HepG2 (cell line): ENCODE results near the gene SMAD3. TPM values are rescaled to one million over a fixed set of nuclear protein-coding genes. Genes with fewer than 3 reads are reported as not detected.

Experiments
- ATAC-seq: fragments of 200-7000 bp; cut with Tn5 transposase; 3 replicates; pipeline ENCODE4 v1.9.1; 2020; ENCODE audit warnings: mild to moderate bottlenecking, moderate library complexity
- BruUV-seq: library from RNA; stranded (reverse); fragments of 400-500 nt; replicated peaks from 2 replicates; lab custom pipeline; 2021; lab: Mats Ljungman, UMichigan
- CTCF ChIA-PET: fragments of 300-600 bp; formaldehyde crosslinking; extraction: SDS; loops from one replicate; lab custom pipeline; 2021; ENCODE audit warnings: low total read pairs, inconsistent platforms, low intra/inter-chr PET ratio; lab: Yijun Ruan, JAX
- POLR2A ChIA-PET: fragments of 350-600 bp; sonication (Branson Sonifier 250); formaldehyde crosslinking; loops from one replicate; lab custom pipeline; 2020; ENCODE audit warnings: antibody characterized with exemption, inconsistent platforms; lab: Yijun Ruan, JAX
- DNase-seq: peaks from one replicate; pipeline ENCODE4 v3.0.0-alpha.2; 2015; ENCODE audit warnings: low spot score
- FAIRE-seq: peaks from 3 replicates; lab custom pipeline; 2011; peaks lifted over from hg19 to GRCh38; lab: Jason Lieb, UNC
- H2AFZ ChIP-seq: one replicate; pipeline ENCODE4 v1.6.1; 2011; ENCODE audit warnings: low read length, inconsistent platforms
- H3K27ac ChIP-seq: fragments of 300-600 bp; 3 replicates; pipeline ENCODE4 v1.8.0; 2011; ENCODE audit warnings: mixed run types, mild to moderate bottlenecking, mixed read lengths, low read length, inconsistent platforms; ENCODE audit not compliant: insufficient read depth; ENCODE audit errors: extremely low read length
- H3K27me3 ChIP-seq, 2 experiments: fragments of 200-600 bp in 1 of 2; 2 replicates in 1 of 2; 3 replicates in 1 of 2; pipeline versions ENCODE4 v1.6.0 to v1.8.0; 2011; ENCODE audit warnings: low read length in 2 of 2, mild to moderate bottlenecking in 2 of 2, moderate library complexity in 2 of 2, inconsistent platforms in 1 of 2; ENCODE audit not compliant: insufficient read depth in 2 of 2, control insufficient read depth in 1 of 2
- H3K36me3 ChIP-seq, 2 experiments: fragments of 200-600 bp in 1 of 2; replicated peaks in 1 of 2; 2 replicates in 1 of 2; 3 replicates in 1 of 2; pipeline versions ENCODE4 v1.5.1 to v1.8.0; 2011; ENCODE audit warnings: low read length in 2 of 2, inconsistent platforms in 1 of 2; ENCODE audit not compliant: insufficient read depth in 2 of 2, control insufficient read depth in 1 of 2
- H3K4me1 ChIP-seq: 2 replicates; pipeline ENCODE4 v1.5.1; 2012; ENCODE audit warnings: low read length, inconsistent platforms; ENCODE audit not compliant: insufficient read depth
- H3K4me2 ChIP-seq: 2 replicates; pipeline ENCODE4 v1.6.0; 2011; ENCODE audit warnings: low read depth, low read length, inconsistent platforms
- H3K4me3 ChIP-seq, 3 experiments: fragments of 200-600 bp in 1 of 3; sonication (generic), shearing (Covaris generic) in 1 of 3; replicated peaks in 1 of 3; 2 replicates each; pipeline ENCODE4 v1.5.1; 2011 to 2016; ENCODE audit warnings: low read length in 3 of 3, inconsistent platforms in 2 of 3, low read depth in 2 of 3, mild to moderate bottlenecking in 2 of 3, control low read depth in 1 of 3, mixed read lengths in 1 of 3; ENCODE audit not compliant: insufficient read depth in 1 of 3
- H3K79me2 ChIP-seq: one replicate; pipeline ENCODE4 v1.6.1; 2011; ENCODE audit warnings: low read length, inconsistent platforms; ENCODE audit not compliant: insufficient read depth
- H3K9ac ChIP-seq: 2 replicates; pipeline ENCODE4 v1.6.0; 2011; ENCODE audit warnings: mild to moderate bottlenecking, low read depth, low read length, inconsistent platforms; ENCODE audit not compliant: insufficient read depth
- H3K9me3 ChIP-seq: 2 replicates; pipeline ENCODE4 v1.5.1; 2012; ENCODE audit warnings: mild to moderate bottlenecking, low read length
- H4K20me1 ChIP-seq: 2 replicates; pipeline ENCODE4 v1.6.0; 2011; ENCODE audit warnings: inconsistent platforms, mild to moderate bottlenecking, low read length, moderate library complexity; ENCODE audit not compliant: insufficient read depth
- FOSL2 ChIP-seq: sonication (generic); formaldehyde crosslinking; IDR thresholded peaks from 2 replicates; pipeline ENCODE4 v1.4.0; 2020; ENCODE audit warnings: missing genetic modification reagents
- FOXK2 ChIP-seq: fragments of 450-650 bp; IDR thresholded peaks from 2 replicates; pipeline ENCODE4 v1.6.1; 2016
- GTF2F1 ChIP-seq: fragments of 150-350 bp; IDR thresholded peaks from 2 replicates; pipeline ENCODE4 v1.6.1; 2014; ENCODE audit warnings: low read length
- HIVEP1 ChIP-seq: sonication (generic); formaldehyde crosslinking; IDR thresholded peaks from 2 replicates; pipeline ENCODE4 v1.4.0; 2020; ENCODE audit warnings: mild to moderate bottlenecking, missing genetic modification reagents
- KDM4B ChIP-seq: sonication (generic); formaldehyde crosslinking; IDR thresholded peaks from 2 replicates; pipeline ENCODE4 v1.4.0; 2020; ENCODE audit warnings: missing genetic modification reagents
- NCOR1 ChIP-seq: fragments of 200-600 bp; sonication (generic); IDR thresholded peaks from 2 replicates; pipeline ENCODE4 v1.7.0; 2017; ENCODE audit warnings: antibody characterized with exemption, low read length, borderline replicate concordance
- POLR2AphosphoS5 ChIP-seq: IDR thresholded peaks from 2 replicates; pipeline ENCODE4 v1.6.1; 2012; ENCODE audit warnings: low read depth, low read length
- RBM22 ChIP-seq: fragments of 200-400 bp; formaldehyde crosslinking; optimal IDR thresholded peaks from 2 replicates; pipeline ENCODE3; 2017; ENCODE audit warnings: mild to moderate bottlenecking, low read length, moderate library complexity
- RFXANK ChIP-seq: IDR thresholded peaks from 2 replicates; pipeline ENCODE4 v1.6.1; 2016
- ZNF446 ChIP-seq: sonication (generic); formaldehyde crosslinking; IDR thresholded peaks from 2 replicates; pipeline ENCODE4 v1.5.0; 2020; ENCODE audit warnings: mild to moderate bottlenecking, missing genetic modification reagents
- ZNF460 ChIP-seq: sonication (generic); formaldehyde crosslinking; IDR thresholded peaks from 2 replicates; pipeline ENCODE4 v1.5.1; 2020; ENCODE audit warnings: missing genetic modification reagents, mild to moderate bottlenecking, borderline replicate concordance
- WGBS: methylation state at CpG from one replicate; pipeline ENCODE4 v1.1.6; 2017; ENCODE audit warnings: low lambda C conversion rate; 5-methylcytosine and 5-hydroxymethylcytosine counted together
- in situ Hi-C: cut with HindIII; loops from 2 replicates; pipeline ENCODE4 v1.10.0; 2017; ENCODE audit warnings: low pct_unique_long_range_greater_than_20kb; ENCODE audit not compliant: extremely low pct_ligation_motif_present
- intact Hi-C: fragments of 100-400 bp; cut with micrococcal nuclease; formaldehyde crosslinking; loops from one replicate; pipeline ENCODE4 v1.10.0; 2022; ENCODE audit not compliant: unreplicated experiment
- polyA plus RNA-seq, 8 experiments: library from polyadenylated mRNA; depleted of rRNA in 3 of 8; stranded (reverse) in 7 of 8; unstranded in 1 of 8; fragments of >200 nt; fragmentation: Illumina TruSeq in 4 of 8; extraction: Trizol in 4 of 8; gene quantifications; 2 replicates each; pipeline versions ENCODE4 v1.2.1 to v1.2.3, GENCODE V29; 2011 to 2016; ENCODE audit warnings: low read depth in 4 of 8, missing spikeins in 1 of 8, mixed read lengths in 1 of 8; ENCODE audit not compliant: insufficient read depth in 1 of 8
- total RNA-seq, 5 experiments: library from RNA; depleted of rRNA; stranded (reverse); fragments of >200 nt; fragmentation: Illumina TruSeq; extraction: Trizol; gene quantifications; 2 replicates each; pipeline ENCODE4 v1.2.3, GENCODE V29; 2016; ENCODE audit warnings: low read depth in 1 of 5
- TF ChIP-seq, protein P1 (sequence below): sonication (generic); formaldehyde crosslinking; IDR thresholded peaks from 2 replicates; pipeline ENCODE4 v1.9.0; 2021; ENCODE audit warnings: missing genetic modification reagents, borderline replicate concordance
- TF ChIP-seq, protein P2 (sequence below): sonication (generic); formaldehyde crosslinking; IDR thresholded peaks from 2 replicates; pipeline ENCODE4 v1.5.0; 2020; ENCODE audit warnings: mild to moderate bottlenecking, missing genetic modification reagents, borderline replicate concordance
- TF ChIP-seq, protein P3 (sequence below): sonication (generic); formaldehyde crosslinking; IDR thresholded peaks from 2 replicates; pipeline ENCODE4 v1.8.1; 2023; ENCODE audit warnings: missing genetic modification reagents, mild to moderate bottlenecking, borderline replicate concordance

SMAD3 gene
- total and polyA plus RNA-seq, 2 of the 13 experiments (the other 11 are each of a cell fraction or from before 2014, with no cell fraction given), result 8.6 to 56.3 TPM

DNA sequence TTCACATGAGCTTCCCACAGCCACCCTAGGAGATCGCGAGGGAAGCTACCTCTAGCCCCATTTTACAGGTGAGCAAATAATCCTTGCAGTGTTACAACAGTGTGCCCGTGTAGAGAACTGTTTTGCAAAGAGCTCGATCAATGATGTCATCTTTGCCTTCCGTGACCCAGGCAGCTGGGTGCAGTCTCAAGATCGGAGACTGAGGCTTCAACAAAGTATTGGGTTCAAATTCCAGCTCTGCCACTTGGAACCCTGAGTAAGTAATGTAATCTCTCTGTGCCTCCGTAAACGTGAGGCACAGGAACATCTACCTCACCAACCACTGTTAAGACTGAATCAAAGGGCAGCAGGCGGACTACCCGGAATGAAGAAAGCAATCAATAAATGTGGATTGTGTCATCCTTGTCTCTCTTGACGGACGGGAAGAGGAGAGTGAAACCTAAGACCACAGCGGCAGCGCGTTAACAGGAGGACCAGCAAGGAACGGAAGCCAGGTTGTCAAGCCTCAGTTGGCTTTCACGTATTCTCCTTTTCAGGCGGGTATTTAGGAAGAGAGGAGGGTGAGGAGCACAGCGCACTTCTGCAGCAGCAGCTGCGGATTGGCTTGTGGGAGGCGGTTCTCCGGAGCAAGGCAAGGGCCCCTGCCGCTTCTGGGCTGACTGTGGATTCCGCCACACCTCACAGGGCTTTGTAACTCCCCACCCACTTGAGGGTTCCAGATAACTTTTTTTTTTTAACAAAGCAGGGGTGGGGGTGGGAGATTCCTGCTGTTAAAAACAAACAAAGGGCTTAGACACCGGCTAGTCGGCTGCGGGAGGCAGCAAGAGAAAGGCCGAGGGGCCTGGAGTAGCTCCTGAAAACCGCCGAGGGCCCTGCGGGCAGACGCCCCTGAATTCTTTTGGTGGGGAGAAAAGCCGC, 1.5 kb upstream of the SMAD3 start:
- peak overlapping the region; percentile 94 for H3K27ac ChIP-seq
- H3K27me3 ChIP-seq, result no peaks in the 10 kb centered on the region; a peak in 1 of 5 replicates
- no peaks in the 10 kb centered on the region for H3K36me3 ChIP-seq
- H3K4me2 ChIP-seq, result peak overlapping the region; percentile 95
- H3K9ac ChIP-seq, result peak overlapping the region; percentile 93
- DNase-seq (peak; percentile 90), FAIRE-seq (peak; percentile 86), ATAC-seq (peak; percentile 41)
- in situ Hi-C loops, result loop anchor here (5.0 kb wide), 2 partner anchors 68 to 117 kb away; no protein-coding TSS in a partner anchor
- TSS peak; percentile 66 for BruUV-seq
- 1% methylated on average over 30 of the region's 33 CpGs for WGBS
- H3K4me3 ChIP-seq, result peak overlapping the region; percentile 68 to 98 (median 92)
- H3K9me3 ChIP-seq, result no peaks in the 10 kb centered on the region
- ChIA-PET POLR2A (interaction anchor here (0.7 to 11.3 kb wide), 29 partner anchors 8 to 862 kb away, joined by 3 to 248 read pairs (median 5); partner anchors contain the start of genes AAGAB and IQCH), CTCF (no interaction called here)
- peaks cover 19% of the 10 kb centered on the region for H4K20me1 ChIP-seq
- peaks cover 36% of the 10 kb centered on the region for H3K79me2 ChIP-seq
- H3K4me1 ChIP-seq, result peaks cover 64% of the 10 kb centered on the region
- no peak overlapping the region for H2AFZ ChIP-seq
- intact Hi-C loops, result loop anchor here (1.0 to 5.0 kb wide), 4 partner anchors 16 to 239 kb away; no protein-coding TSS in a partner anchor
- peak; percentile 80; the same call in 1 of the 2 replicates for TF ChIP-seq NCOR1
- TF ChIP-seq FOSL2, result peak; percentile 69
- TF ChIP-seq KDM4B, result 0 out of 2 replicates have a peak, but pooled peaks have one; percentile 55
- TF ChIP-seq, protein P1, sequence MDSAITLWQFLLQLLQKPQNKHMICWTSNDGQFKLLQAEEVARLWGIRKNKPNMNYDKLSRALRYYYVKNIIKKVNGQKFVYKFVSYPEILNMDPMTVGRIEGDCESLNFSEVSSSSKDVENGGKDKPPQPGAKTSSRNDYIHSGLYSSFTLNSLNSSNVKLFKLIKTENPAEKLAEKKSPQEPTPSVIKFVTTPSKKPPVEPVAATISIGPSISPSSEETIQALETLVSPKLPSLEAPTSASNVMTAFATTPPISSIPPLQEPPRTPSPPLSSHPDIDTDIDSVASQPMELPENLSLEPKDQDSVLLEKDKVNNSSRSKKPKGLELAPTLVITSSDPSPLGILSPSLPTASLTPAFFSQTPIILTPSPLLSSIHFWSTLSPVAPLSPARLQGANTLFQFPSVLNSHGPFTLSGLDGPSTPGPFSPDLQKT (CRISPR knock-in tag), result no peak
- 0 out of 2 replicates have a peak, but pooled peaks have one; percentile 22 for TF ChIP-seq ZNF446 (CRISPR knock-in tag)
- TF ChIP-seq, protein P2, sequence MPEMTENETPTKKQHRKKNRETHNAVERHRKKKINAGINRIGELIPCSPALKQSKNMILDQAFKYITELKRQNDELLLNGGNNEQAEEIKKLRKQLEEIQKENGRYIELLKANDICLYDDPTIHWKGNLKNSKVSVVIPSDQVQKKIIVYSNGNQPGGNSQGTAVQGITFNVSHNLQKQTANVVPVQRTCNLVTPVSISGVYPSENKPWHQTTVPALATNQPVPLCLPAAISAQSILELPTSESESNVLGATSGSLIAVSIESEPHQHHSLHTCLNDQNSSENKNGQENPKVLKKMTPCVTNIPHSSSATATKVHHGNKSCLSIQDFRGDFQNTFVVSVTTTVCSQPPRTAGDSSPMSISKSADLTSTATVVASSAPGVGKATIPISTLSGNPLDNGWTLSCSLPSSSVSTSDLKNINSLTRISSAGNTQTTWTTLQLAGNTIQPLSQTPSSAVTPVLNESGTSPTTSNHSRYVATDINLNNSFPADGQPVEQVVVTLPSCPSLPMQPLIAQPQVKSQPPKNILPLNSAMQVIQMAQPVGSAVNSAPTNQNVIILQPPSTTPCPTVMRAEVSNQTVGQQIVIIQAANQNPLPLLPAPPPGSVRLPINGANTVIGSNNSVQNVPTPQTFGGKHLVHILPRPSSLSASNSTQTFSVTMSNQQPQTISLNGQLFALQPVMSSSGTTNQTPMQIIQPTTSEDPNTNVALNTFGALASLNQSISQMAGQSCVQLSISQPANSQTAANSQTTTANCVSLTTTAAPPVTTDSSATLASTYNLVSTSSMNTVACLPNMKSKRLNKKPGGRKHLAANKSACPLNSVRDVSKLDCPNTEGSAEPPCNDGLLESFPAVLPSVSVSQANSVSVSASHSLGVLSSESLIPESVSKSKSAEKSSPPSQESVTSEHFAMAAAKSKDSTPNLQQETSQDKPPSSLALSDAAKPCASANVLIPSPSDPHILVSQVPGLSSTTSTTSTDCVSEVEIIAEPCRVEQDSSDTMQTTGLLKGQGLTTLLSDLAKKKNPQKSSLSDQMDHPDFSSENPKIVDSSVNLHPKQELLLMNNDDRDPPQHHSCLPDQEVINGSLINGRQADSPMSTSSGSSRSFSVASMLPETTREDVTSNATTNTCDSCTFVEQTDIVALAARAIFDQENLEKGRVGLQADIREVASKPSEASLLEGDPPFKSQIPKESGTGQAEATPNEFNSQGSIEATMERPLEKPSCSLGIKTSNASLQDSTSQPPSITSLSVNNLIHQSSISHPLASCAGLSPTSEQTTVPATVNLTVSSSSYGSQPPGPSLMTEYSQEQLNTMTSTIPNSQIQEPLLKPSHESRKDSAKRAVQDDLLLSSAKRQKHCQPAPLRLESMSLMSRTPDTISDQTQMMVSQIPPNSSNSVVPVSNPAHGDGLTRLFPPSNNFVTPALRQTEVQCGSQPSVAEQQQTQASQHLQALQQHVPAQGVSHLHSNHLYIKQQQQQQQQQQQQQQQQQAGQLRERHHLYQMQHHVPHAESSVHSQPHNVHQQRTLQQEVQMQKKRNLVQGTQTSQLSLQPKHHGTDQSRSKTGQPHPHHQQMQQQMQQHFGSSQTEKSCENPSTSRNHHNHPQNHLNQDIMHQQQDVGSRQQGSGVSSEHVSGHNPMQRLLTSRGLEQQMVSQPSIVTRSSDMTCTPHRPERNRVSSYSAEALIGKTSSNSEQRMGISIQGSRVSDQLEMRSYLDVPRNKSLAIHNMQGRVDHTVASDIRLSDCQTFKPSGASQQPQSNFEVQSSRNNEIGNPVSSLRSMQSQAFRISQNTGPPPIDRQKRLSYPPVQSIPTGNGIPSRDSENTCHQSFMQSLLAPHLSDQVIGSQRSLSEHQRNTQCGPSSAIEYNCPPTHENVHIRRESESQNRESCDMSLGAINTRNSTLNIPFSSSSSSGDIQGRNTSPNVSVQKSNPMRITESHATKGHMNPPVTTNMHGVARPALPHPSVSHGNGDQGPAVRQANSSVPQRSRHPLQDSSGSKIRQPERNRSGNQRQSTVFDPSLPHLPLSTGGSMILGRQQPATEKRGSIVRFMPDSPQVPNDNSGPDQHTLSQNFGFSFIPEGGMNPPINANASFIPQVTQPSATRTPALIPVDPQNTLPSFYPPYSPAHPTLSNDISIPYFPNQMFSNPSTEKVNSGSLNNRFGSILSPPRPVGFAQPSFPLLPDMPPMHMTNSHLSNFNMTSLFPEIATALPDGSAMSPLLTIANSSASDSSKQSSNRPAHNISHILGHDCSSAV, result no peak
- no peak; the same call in 1 of the 2 replicates for TF ChIP-seq ZNF460 (CRISPR knock-in tag)
- TF ChIP-seq GTF2F1, result peak; percentile 53; the same call in 1 of the 2 replicates
- TF ChIP-seq FOXK2, result no peak
- TF ChIP-seq HIVEP1 (CRISPR knock-in tag), result peak; percentile 76
- no peak for TF ChIP-seq RBM22
- TF ChIP-seq, protein P3, sequence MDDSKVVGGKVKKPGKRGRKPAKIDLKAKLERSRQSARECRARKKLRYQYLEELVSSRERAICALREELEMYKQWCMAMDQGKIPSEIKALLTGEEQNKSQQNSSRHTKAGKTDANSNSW, result no peak
- peak; percentile 75 for TF ChIP-seq POLR2AphosphoS5
- TF ChIP-seq RFXANK (CRISPR knock-in tag), result no peak
